OCI-LY1 (cell line): ENCODE data around the gene SPRR2B.

ENCODE experiments used
- H2AFZ ChIP-seq: fragments of 200-600 bp; sonication (generic), shearing (Covaris generic); 2 replicates; pipeline ENCODE4 v1.6.0; 2014; ENCODE audit warnings: antibody characterized with exemption, mild to moderate bottlenecking, low read length
- H3F3A ChIP-seq: fragments of 200-600 bp; sonication (generic), shearing (Covaris generic); 2 replicates; pipeline ENCODE4 v1.6.0; 2014; ENCODE audit warnings: mild to moderate bottlenecking, antibody characterized with exemption, low read length, moderate library complexity; ENCODE audit not compliant: insufficient read depth
- H3K27ac ChIP-seq: fragments of 200-600 bp; sonication (generic); 2 replicates; pipeline ENCODE4 v1.5.1; 2014; ENCODE audit warnings: low read length, mixed run types, mild to moderate bottlenecking, low read depth; ENCODE audit not compliant: poor library complexity, severe bottlenecking
- H3K27me3 ChIP-seq: fragments of 200-600 bp; sonication (generic); 2 replicates; pipeline ENCODE4 v1.6.0; 2014; ENCODE audit warnings: antibody characterized with exemption, mild to moderate bottlenecking, low read length, moderate library complexity; ENCODE audit not compliant: insufficient read depth
- H3K36me3 ChIP-seq: fragments of 200-600 bp; sonication (generic); 2 replicates; pipeline ENCODE4 v1.6.1; 2014; ENCODE audit warnings: mild to moderate bottlenecking, antibody characterized with exemption, low read length, moderate library complexity, mixed read lengths; ENCODE audit not compliant: insufficient read depth
- H3K4me1 ChIP-seq: fragments of 200-600 bp; sonication (generic); 2 replicates; pipeline ENCODE4 v1.5.1; 2014; ENCODE audit warnings: mild to moderate bottlenecking, low read length, moderate library complexity; ENCODE audit not compliant: insufficient read depth, severe bottlenecking
- H3K4me2 ChIP-seq: fragments of 200-600 bp; sonication (generic), shearing (Covaris generic); 2 replicates; pipeline ENCODE4 v1.6.1; 2014; ENCODE audit warnings: low read length
- H3K4me3 ChIP-seq: fragments of 200-600 bp; sonication (generic); 2 replicates; pipeline ENCODE4 v1.5.1; 2014; ENCODE audit warnings: low read length, low read depth, mild to moderate bottlenecking, mixed read lengths; ENCODE audit not compliant: poor library complexity, severe bottlenecking
- H3K79me2 ChIP-seq: fragments of 200-600 bp; shearing (Covaris generic); 2 replicates; pipeline ENCODE4 v1.6.1; 2016; ENCODE audit warnings: mixed run types, low read length, mixed read lengths; ENCODE audit not compliant: insufficient read depth
- H3K9ac ChIP-seq: fragments of 200-600 bp; sonication (generic), shearing (Covaris generic); 2 replicates; pipeline ENCODE4 v1.6.1; 2014; ENCODE audit warnings: mild to moderate bottlenecking, low read length, mixed read lengths
- H3K9me2 ChIP-seq: fragments of 200-600 bp; sonication (generic), shearing (Covaris generic); 2 replicates; pipeline ENCODE4 v1.6.1; 2014; ENCODE audit warnings: low read depth, mild to moderate bottlenecking, low read length, mixed read lengths
- H3K9me3 ChIP-seq: fragments of 200-600 bp; shearing (Covaris generic); 2 replicates; pipeline ENCODE4 v1.6.1; 2014; ENCODE audit warnings: low read length, mixed read lengths
- H4K20me1 ChIP-seq: fragments of 200-600 bp; sonication (generic), shearing (Covaris generic); 2 replicates; pipeline ENCODE4 v1.6.0; 2016; ENCODE audit warnings: mild to moderate bottlenecking, low read length; ENCODE audit not compliant: insufficient read depth
- CTCF ChIP-seq: fragments of 200-600 bp; sonication (generic), shearing (Covaris generic); IDR thresholded peaks from 2 replicates; pipeline ENCODE4 v1.5.1; 2017; ENCODE audit warnings: mild to moderate bottlenecking, antibody characterized with exemption, low read length, moderate library complexity, mixed read lengths
- EZH2 ChIP-seq: fragments of 200-600 bp; sonication (generic), shearing (Covaris generic); IDR thresholded peaks from 2 replicates; pipeline ENCODE4 v1.8.0; 2017; ENCODE audit warnings: borderline replicate concordance, mixed run types, mild to moderate bottlenecking, antibody characterized with exemption, low read length, moderate library complexity, mixed read lengths

Gene SPRR2B

GRCh38 chr1:153049211-153049610, 22.2 kb downstream of the SPRR2B start:
- no peak overlapping the region for H3K4me2 ChIP-seq
- H2AFZ ChIP-seq, result no peak overlapping the region
- no peaks in the 10 kb centered on the region for H3K9me2 ChIP-seq
- H3K9ac ChIP-seq, result no peak overlapping the region
- H4K20me1 ChIP-seq, result no peaks in the 10 kb centered on the region
- H3K27ac ChIP-seq, result no peak overlapping the region
- H3K4me3 ChIP-seq, result no peak overlapping the region
- H3F3A ChIP-seq, result no peaks in the 10 kb centered on the region
- no peaks in the 10 kb centered on the region for H3K79me2 ChIP-seq
- TF ChIP-seq CTCF (no peak), EZH2 (no peak)
- H3K27me3 ChIP-seq, result no peaks in the 10 kb centered on the region
- no peaks in the 10 kb centered on the region for H3K9me3 ChIP-seq
- no peaks in the 10 kb centered on the region for H3K36me3 ChIP-seq
- H3K4me1 ChIP-seq, result no peaks in the 10 kb centered on the region

DNA sequence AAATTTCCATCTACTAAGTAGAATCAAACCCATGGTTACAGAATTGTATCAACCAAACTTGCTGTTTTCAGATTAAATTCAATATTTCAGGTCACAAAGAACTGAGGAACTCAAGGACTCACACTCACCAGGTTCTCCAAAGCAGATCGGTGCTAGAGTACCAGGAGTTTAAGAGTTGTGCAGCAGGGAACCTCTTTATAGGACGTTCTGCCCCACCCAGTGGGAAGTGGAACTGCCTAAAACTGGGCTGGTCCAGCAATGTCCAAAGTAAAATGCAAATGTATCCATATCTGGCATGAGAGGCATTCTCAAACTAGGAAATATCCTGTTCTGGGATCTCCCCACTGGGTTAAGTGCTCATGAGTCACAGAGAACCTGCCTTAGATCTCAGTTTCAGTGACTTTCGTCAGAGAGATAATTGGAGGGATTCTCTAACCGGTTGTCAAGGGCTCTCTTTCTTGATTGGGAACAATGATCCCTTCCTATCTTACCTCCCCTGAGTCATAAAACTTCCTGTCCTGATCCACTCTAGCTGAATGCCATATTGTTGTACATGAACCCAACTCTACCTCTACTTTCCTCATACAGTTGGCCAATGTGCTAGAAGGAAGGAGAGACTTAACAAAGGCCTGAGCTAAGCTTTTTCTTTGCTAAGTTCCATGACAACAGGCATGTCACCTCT, 30.3 kb downstream of the SPRR2B start, which contains the start of gene SPRR2D:
TSS of gene SPRR2D (minus strand) at position 171 of the 682 bp plus-strand sequence. CDS start 774 bp downstream, outside the sequence.
- H3K9me2 ChIP-seq, result no peaks in the 10 kb centered on the region

GRCh38 chr1:153035211-153035610, 36.2 kb downstream of the SPRR2B start:
- H3K4me3 ChIP-seq, result no peak overlapping the region
- H3K27ac ChIP-seq, result no peak overlapping the region
- H3K4me1 ChIP-seq, result no peaks in the 10 kb centered on the region
- no peak overlapping the region for H3K4me2 ChIP-seq
- no peaks in the 10 kb centered on the region for H3K9me3 ChIP-seq
- no peaks in the 10 kb centered on the region for H3K36me3 ChIP-seq
- H3K27me3 ChIP-seq, result no peaks in the 10 kb centered on the region
- H3K9ac ChIP-seq, result no peak overlapping the region
- no peak overlapping the region for H2AFZ ChIP-seq
- H3K79me2 ChIP-seq, result no peaks in the 10 kb centered on the region
- H3K9me2 ChIP-seq, result no peaks in the 10 kb centered on the region
- H4K20me1 ChIP-seq, result no peaks in the 10 kb centered on the region
- no peaks in the 10 kb centered on the region for H3F3A ChIP-seq
- TF ChIP-seq CTCF (no peak), EZH2 (no peak)

More for the DNA sequence above, 30.3 kb downstream of the SPRR2B start, which contains the start of gene SPRR2D:
- no peak within 1 kb of the TSS for H3K9ac ChIP-seq
- no peak within 1 kb of the TSS for H2AFZ ChIP-seq
- H3K36me3 ChIP-seq, result no peaks in the 10 kb centered on the region
- H4K20me1 ChIP-seq, result no peaks in the 10 kb centered on the region
- no peaks in the 10 kb centered on the region for H3K27me3 ChIP-seq
- no peaks in the 10 kb centered on the region for H3K79me2 ChIP-seq
- no peak for TF ChIP-seq CTCF
- TF ChIP-seq EZH2, result no peak
- no peak within 1 kb of the TSS for H3K27ac ChIP-seq
- no peak within 1 kb of the TSS for H3K4me2 ChIP-seq
- H3K4me3 ChIP-seq, result no peak within 1 kb of the TSS
- no peaks in the 10 kb centered on the region for H3K4me1 ChIP-seq
- no peaks in the 10 kb centered on the region for H3F3A ChIP-seq
- no peaks in the 10 kb centered on the region for H3K9me3 ChIP-seq
